K562 (cell line): ENCODE data around the gene ARID3B. TPM values are rescaled to one million over a fixed set of nuclear protein-coding genes. Genes with fewer than 3 reads are reported as not detected.
A peak's percentile ranks its signal among the peaks of the same experiment; 100 is the strongest.

Source experiments
- CBX3 ChIP-seq, 2 experiments: IDR thresholded peaks; 1 replicate in 1 of 2; 2 replicates in 1 of 2; pipeline ENCODE4 v1.6.1; 2012; ENCODE audit warnings: inconsistent platforms in 2 of 2, low read length in 2 of 2, borderline replicate concordance in 1 of 2, control low read depth in 1 of 2
- CEBPB ChIP-seq: fragments of 450-650 bp; IDR thresholded peaks from 2 replicates; pipeline ENCODE4 v1.6.1; 2016; ENCODE audit warnings: missing genetic modification characterization, missing compliant biosample characterization
- CEBPG ChIP-seq, 3 experiments: fragments of 200-800 bp in 1 of 3; sonication (Bioruptor generic) in 1 of 3; sonication (generic) in 1 of 3; formaldehyde crosslinking in 1 of 3; IDR thresholded peaks in 2 of 3; conservative IDR thresholded peaks in 1 of 3; 2 replicates each; pipeline versions ENCODE4 v1.6.1 to v1.8.0; 2016 to 2022; ENCODE audit warnings: missing compliant biosample characterization in 2 of 3, missing genetic modification characterization in 2 of 3, mild to moderate bottlenecking in 1 of 3, missing genetic modification reagents in 1 of 3
- KDM1A ChIP-seq, 2 experiments: fragments of 450-650 bp; IDR thresholded peaks; 2 replicates each; pipeline ENCODE4 v1.6.1; 2016; ENCODE audit warnings: mild to moderate bottlenecking in 2 of 2
- L3MBTL2 ChIP-seq: fragments of 450-650 bp; IDR thresholded peaks from 2 replicates; pipeline ENCODE4 v1.6.1; 2016; ENCODE audit warnings: mild to moderate bottlenecking, moderate library complexity
- MXI1 ChIP-seq: IDR thresholded peaks from 2 replicates; pipeline ENCODE4 v1.6.1; 2011; ENCODE audit warnings: low read depth, mild to moderate bottlenecking, improper control_type of control experiment, low read length
- NEUROD1 ChIP-seq: fragments of 150-350 bp; IDR thresholded peaks from 2 replicates; pipeline ENCODE4 v1.6.1; 2014; ENCODE audit warnings: borderline replicate concordance, low read length, low read depth; ENCODE audit not compliant: partially characterized antibody
- PHF21A ChIP-seq: fragments of 450-650 bp; IDR thresholded peaks from 2 replicates; pipeline ENCODE4 v1.6.1; 2017; ENCODE audit warnings: low read depth, borderline replicate concordance
- RBM34 ChIP-seq: fragments of 200-400 bp; formaldehyde crosslinking; IDR thresholded peaks from 2 replicates; pipeline ENCODE4 v1.6.1; 2018; ENCODE audit warnings: low read length, borderline replicate concordance; ENCODE audit not compliant: insufficient read depth
- RCOR1 ChIP-seq, 2 experiments: IDR thresholded peaks; 2 replicates each; pipeline ENCODE4 v1.6.1; 2012; ENCODE audit warnings: low read depth in 2 of 2, low read length in 2 of 2, borderline replicate concordance in 1 of 2, improper control_type of control experiment in 1 of 2
- ZKSCAN1 ChIP-seq: fragments of 150-350 bp; IDR thresholded peaks from 2 replicates; pipeline ENCODE4 v1.6.1; 2016; ENCODE audit warnings: low read depth, low read length
- ZNF174 ChIP-seq: fragments of 250-450 bp; sonication (Bioruptor Pico); IDR thresholded peaks from 2 replicates; pipeline ENCODE4 v1.4.0; 2020; ENCODE audit warnings: mild to moderate bottlenecking
- ZNF507 ChIP-seq: conservative IDR thresholded peaks from 2 replicates; pipeline ENCODE4 v1.6.1; 2017; ENCODE audit warnings: missing genetic modification characterization, missing compliant biosample characterization
- polyA plus RNA-seq, 8 experiments: library from polyadenylated mRNA; depleted of rRNA in 4 of 8; stranded (reverse) in 5 of 8; unstranded in 3 of 8; fragments of >200 nt; fragmentation: Nextera tagmentation in 2 of 8; fragmentation: Illumina TruSeq in 1 of 8; extraction: Ambion mirVana in 2 of 8; extraction: Trizol in 1 of 8; gene quantifications; 2 replicates each; pipeline versions ENCODE4 v1.2.1 to v1.2.3, GENCODE V29; 2011 to 2014; ENCODE audit warnings: inconsistent platforms in 1 of 8, missing spikeins in 1 of 8
- total RNA-seq, 7 experiments: library from RNA; depleted of rRNA in 6 of 7; stranded (reverse); fragments of >200 nt in 6 of 7; fragmentation: Illumina TruSeq in 2 of 7; extraction: Trizol in 2 of 7; gene quantifications; 2 replicates each; pipeline versions ENCODE4 v1.2.1 to v1.2.3, GENCODE V29; 2011 to 2021; ENCODE audit warnings: low replicate concordance in 1 of 7
- TF ChIP-seq, protein P1 (sequence below): fragments of 450-650 bp; IDR thresholded peaks from 2 replicates; pipeline ENCODE4 v1.6.1; 2016; ENCODE audit warnings: low read depth
- TF ChIP-seq, protein P2 (sequence below), 2 experiments: fragments of 450-650 bp in 1 of 2; sonication (generic) in 1 of 2; formaldehyde crosslinking; conservative IDR thresholded peaks; 2 replicates each; pipeline versions ENCODE4 v1.4.0 to v1.8.1; 2020 to 2022; ENCODE audit warnings: mild to moderate bottlenecking in 1 of 2, missing genetic modification reagents in 1 of 2
- TF ChIP-seq, protein P3 (sequence below): sonication (generic); formaldehyde crosslinking; IDR thresholded peaks from 2 replicates; pipeline ENCODE4 v1.4.0; 2020; ENCODE audit warnings: mild to moderate bottlenecking, missing genetic modification reagents

Gene ARID3B
- total and polyA plus RNA-seq, 9 of the 15 experiments (the other 6 are each of a cell fraction or from before 2014, with no cell fraction given) = 0.32 to 15.1 (median 7.1) TPM

DNA sequence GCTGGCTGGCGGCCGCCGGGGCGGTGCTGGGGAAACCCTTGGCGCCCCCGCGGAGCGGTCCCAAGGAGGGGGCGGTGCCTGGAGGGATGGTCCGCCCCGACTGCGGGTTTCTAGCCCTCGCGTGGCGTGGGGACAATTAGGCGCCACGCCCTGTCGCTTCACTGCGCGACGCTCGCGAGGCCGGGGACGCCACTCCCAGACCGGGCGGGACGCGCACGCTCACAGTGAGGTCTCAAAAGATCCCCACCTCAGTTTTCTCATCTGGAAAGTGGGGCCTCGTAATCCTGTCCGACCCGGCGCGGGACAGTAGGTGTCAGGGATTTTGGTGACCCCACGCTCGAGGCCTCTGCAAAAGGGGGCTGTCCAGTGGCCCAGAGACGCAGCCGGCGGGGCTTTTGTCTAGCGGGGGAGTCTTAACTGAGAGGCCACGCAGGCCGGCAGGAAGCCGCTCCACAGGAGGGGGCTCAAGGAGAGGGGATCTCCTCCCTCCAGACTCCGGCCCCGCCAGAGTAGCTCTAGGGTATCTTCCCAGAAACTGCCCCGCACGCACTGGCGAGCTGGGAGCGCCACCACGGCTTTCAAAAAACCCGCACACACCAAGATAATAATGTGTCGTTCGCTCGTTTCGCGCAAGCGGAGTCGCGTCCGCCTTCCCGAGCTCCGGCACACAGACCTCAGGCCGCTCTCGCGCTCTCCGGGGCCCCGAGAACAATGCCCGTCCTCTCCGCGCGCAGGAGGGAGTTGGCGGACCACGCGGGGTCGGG, 73.9 kb downstream of the ARID3B start (continued):
- TF ChIP-seq, protein P1, sequence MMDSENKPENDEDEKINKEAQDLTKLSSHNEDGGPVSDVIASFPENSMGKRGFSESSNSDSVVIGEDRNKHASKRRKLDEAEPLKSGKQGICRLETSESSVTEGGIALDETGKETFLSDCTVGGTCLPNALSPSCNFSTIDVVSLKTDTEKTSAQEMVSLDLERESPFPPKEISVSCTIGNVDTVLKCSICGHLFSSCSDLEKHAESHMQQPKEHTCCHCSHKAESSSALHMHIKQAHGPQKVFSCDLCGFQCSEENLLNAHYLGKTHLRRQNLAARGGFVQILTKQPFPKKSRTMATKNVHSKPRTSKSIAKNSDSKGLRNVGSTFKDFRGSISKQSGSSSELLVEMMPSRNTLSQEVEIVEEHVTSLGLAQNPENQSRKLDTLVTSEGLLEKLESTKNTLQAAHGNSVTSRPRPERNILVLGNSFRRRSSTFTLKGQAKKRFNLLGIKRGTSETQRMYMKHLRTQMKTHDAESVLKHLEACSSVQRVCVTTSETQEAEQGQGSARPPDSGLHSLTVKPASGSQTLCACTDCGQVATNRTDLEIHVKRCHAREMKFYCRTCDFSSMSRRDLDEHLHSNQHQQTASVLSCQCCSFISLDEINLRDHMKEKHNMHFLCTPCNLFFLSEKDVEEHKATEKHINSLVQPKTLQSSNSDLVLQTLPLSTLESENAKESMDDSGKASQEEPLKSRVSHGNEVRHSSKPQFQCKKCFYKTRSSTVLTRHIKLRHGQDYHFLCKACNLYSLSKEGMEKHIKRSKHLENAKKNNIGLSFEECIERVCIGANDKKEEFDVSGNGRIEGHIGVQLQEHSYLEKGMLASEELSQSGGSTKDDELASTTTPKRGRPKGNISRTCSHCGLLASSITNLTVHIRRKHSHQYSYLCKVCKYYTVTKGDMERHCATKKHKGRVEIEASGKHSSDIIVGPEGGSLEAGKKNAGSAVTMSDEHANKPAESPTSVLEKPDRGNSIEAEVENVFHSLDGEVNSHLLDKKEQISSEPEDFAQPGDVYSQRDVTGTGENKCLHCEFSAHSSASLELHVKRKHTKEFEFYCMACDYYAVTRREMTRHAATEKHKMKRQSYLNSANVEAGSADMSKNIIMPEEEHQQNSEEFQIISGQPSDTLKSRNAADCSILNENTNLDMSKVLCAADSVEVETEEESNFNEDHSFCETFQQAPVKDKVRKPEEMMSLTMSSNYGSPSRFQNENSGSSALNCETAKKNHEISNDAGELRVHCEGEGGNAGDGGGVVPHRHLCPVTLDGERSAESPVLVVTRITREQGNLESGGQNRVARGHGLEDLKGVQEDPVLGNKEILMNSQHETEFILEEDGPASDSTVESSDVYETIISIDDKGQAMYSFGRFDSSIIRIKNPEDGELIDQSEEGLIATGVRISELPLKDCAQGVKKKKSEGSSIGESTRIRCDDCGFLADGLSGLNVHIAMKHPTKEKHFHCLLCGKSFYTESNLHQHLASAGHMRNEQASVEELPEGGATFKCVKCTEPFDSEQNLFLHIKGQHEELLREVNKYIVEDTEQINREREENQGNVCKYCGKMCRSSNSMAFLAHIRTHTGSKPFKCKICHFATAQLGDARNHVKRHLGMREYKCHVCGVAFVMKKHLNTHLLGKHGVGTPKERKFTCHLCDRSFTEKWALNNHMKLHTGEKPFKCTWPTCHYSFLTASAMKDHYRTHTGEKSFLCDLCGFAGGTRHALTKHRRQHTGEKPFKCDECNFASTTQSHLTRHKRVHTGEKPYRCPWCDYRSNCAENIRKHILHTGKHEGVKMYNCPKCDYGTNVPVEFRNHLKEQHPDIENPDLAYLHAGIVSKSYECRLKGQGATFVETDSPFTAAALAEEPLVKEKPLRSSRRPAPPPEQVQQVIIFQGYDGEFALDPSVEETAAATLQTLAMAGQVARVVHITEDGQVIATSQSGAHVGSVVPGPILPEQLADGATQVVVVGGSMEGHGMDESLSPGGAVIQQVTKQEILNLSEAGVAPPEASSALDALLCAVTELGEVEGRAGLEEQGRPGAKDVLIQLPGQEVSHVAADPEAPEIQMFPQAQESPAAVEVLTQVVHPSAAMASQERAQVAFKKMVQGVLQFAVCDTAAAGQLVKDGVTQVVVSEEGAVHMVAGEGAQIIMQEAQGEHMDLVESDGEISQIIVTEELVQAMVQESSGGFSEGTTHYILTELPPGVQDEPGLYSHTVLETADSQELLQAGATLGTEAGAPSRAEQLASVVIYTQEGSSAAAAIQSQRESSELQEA = no peak
- peak; percentile 45; the same call in 1 of the 2 replicates for TF ChIP-seq ZKSCAN1
- TF ChIP-seq RCOR1 (IDR thresholded peaks at IDR 0.05; ENCODE audit: borderline replicate concordance in 1 of 2, low read depth in 2 of 2, low read length in 2 of 2) = peak; percentile 11 to 86; a peak in 3 of 4 replicates
- peak; percentile 13 for TF ChIP-seq NEUROD1
- TF ChIP-seq ZNF174 = no peak
- no peak for TF ChIP-seq PHF21A
- TF ChIP-seq ZNF507 = no peak
- TF ChIP-seq, protein P2, sequence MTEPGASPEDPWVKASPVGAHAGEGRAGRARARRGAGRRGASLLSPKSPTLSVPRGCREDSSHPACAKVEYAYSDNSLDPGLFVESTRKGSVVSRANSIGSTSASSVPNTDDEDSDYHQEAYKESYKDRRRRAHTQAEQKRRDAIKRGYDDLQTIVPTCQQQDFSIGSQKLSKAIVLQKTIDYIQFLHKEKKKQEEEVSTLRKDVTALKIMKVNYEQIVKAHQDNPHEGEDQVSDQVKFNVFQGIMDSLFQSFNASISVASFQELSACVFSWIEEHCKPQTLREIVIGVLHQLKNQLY (CRISPR knock-in tag; conservative IDR thresholded peaks at IDR 0.05) = peak in 1 of 2 experiments; percentile 77; a peak in 1 of 4 replicates
- TF ChIP-seq KDM1A (IDR thresholded peaks at IDR 0.05) = peak; percentile 93 to 96
- peak; percentile 39 for TF ChIP-seq L3MBTL2
- no peak for TF ChIP-seq CEBPG (CRISPR knock-in tag; IDR thresholded peaks at IDR 0.05)
- no peak for TF ChIP-seq CEBPG (tag; conservative IDR thresholded peaks at IDR 0.05 in 1 of 2, IDR thresholded peaks at IDR 0.05 in 1 of 2)
- TF ChIP-seq CBX3 (IDR thresholded peaks at IDR 0.05; ENCODE audit: borderline replicate concordance in 1 of 2, low read length in 2 of 2) = peak in 1 of 2 experiments; percentile 67; a peak in 1 of 3 replicates
- TF ChIP-seq RBM34 = no peak
- no peak for TF ChIP-seq MXI1
- TF ChIP-seq, protein P3, sequence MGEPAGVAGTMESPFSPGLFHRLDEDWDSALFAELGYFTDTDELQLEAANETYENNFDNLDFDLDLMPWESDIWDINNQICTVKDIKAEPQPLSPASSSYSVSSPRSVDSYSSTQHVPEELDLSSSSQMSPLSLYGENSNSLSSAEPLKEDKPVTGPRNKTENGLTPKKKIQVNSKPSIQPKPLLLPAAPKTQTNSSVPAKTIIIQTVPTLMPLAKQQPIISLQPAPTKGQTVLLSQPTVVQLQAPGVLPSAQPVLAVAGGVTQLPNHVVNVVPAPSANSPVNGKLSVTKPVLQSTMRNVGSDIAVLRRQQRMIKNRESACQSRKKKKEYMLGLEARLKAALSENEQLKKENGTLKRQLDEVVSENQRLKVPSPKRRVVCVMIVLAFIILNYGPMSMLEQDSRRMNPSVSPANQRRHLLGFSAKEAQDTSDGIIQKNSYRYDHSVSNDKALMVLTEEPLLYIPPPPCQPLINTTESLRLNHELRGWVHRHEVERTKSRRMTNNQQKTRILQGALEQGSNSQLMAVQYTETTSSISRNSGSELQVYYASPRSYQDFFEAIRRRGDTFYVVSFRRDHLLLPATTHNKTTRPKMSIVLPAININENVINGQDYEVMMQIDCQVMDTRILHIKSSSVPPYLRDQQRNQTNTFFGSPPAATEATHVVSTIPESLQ (CRISPR knock-in tag) = peak; percentile 14; the same call in 1 of the 2 replicates
- no peak for TF ChIP-seq CEBPB (tag)
